Stimulated activated CD4-positive, alpha-beta T cell treated with anti-CD3 and anti-CD28 coated beads, Interleukin-15, amount 100 ng/mL, for 1 hour (primary cell): ENCODE results near the gene ZNF821.
"Not testable (repeated sequence)": the region's sequence is repeated elsewhere in the genome, so short reads cannot be mapped to it uniquely, and the experiment has no call there.

Source experiments
- DNase-seq, 2 donors: peaks; one replicate each; pipeline ENCODE4 v3.0.0-alpha.2; 2020; ENCODE audit warnings: low read depth in 1 of 2, low spot score in 1 of 2

Gene ZNF821

DNA sequence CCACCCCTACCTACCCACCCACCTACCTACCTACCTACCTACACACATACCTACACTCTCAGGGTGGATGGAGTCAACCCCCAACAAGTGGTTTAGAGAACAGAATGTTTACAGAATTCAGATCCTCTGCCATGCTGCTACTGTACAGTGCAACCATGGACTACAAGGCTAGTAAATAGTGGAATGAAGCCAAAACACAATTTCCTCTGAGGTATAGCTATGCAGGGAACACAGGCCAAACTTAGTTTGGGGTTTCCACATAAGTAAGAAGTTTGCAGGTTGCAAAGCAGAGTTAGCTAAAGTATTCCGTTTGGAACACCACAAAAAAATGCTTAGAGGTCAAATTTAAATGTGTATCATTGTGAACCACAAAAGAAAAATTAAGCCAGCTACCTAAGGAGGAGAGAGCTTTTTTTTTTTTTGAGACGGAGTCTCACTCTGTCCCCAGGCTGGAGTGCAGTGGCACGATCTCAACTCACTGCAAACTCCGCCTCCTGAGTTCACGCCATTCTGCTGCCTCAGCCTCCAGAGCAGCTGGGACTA, 72.7 kb downstream of the ZNF821 start:
- no peak for DNase-seq

DNA sequence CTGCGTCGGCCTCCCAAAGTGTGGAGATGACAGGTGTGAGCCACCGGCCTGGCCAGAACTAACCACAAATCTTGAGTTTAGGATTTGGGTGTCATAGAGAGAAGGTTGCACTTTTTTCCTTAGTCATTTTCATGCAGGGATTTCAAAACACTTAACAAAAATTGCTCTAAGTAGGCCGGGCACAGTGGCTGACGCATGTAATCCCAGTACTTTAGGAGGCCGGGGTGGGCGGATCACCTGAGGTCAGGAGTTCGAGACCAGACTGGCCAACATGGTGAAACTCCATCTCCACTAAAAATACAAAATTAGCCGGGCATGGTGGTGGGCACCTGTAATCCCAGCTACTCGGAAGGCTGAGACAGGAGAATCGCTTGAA, 73.8 kb downstream of the ZNF821 start:
- DNase-seq = not testable (repeated sequence)
